Measurements from ENCODE around the gene GRAP2. TPM values are rescaled to one million over a fixed set of nuclear protein-coding genes. Genes with fewer than 3 reads are reported as not detected.

GRAP2 gene
- total RNA-seq (2022; extraction: Qiagen RNA extraction), result 0.12 TPM in 1 of 5 replicates, not detected in the others

DNA sequence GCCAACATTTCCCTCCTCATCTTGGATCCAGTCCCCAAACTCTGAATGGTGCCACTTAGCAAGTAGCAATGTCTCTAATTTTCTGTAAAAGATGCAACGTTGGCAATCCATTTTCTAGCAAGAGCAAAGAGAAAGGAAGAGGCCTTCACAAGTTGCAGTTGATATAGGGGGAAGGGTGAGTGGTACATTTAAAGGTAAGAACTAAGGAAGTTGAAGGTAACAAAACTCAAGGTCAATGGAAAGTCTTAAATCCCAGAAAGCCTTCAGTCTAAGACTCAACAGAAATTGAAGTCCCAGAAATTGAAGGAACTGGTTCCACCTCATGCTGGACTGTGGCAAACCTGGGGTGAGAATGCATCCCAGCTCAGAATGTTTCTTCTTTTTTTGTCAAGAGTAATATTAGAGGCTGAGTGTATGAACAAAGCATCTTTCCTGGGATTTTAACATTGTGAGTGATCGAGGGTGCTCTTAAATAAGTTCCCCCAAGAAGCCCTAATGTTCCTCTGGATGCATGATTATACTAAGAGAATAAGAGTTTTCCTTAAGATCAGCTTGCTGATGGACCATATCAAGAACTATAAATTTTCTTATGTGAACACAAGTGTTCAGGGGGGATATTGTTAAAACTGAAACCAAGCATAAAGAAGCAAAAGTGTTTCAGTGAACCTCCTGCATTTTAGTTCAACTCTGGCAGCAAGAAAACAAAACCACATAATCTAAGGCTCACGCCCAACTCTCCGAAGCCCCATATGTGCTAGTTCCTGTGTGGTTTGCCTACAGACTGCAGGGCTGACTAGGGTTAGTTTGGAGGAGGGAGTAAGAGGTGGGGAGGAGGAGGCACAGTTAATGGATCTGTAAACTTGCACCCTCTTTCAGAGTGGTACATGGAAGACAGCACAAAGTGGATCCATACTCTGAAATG, at the start of gene GRAP2:
Gene GRAP2, plus strand, starts transcription at position 779 of the 922 bp plus-strand sequence. CDS start 46,023 bp downstream, outside the sequence.

GRCh38 chr22:39893526-39893925, 7.4 kb upstream of the GRAP2 start, which contains the start of gene ENTHD1:
TSS of gene ENTHD1 (minus strand) at chr22:39893760. CDS start at chr22:39887748, 6,012 bp downstream.

GRCh38 chr22:39959640-39960447, 59.0 kb downstream of the GRAP2 start, which contains the start of gene TMA7B:
TSS of gene TMA7B (plus strand) at chr22:39960397. CDS start at chr22:39964375, 3,978 bp downstream.

GRCh38 chr22:39994566-39995392, 93.9 kb downstream of the GRAP2 start, which contains the start of gene FAM83F:
TSS of gene FAM83F (plus strand) at chr22:39994954. CDS start at chr22:39995043, 89 bp downstream.

Other genes starting within 250 kb of the GRAP2 start
- not detected in 5 replicates for gene ENTHD1, start 7.3 kb upstream of the GRAP2 start, total RNA-seq (2022; extraction: Qiagen RNA extraction)
- gene TMA7B, start 59.3 kb downstream of the GRAP2 start, total RNA-seq (2022; extraction: Qiagen RNA extraction), result not detected in 5 replicates
- gene FAM83F, start 93.9 kb downstream of the GRAP2 start, total RNA-seq (2022; extraction: Qiagen RNA extraction), result 0.01 TPM in 1 of 5 replicates, not detected in the others